ENCODE data around the gene DENND4C. TPM values are rescaled to one million over a fixed set of nuclear protein-coding genes. Genes with fewer than 3 reads are reported as not detected.
"Not testable (repeated sequence)": the region's sequence is repeated elsewhere in the genome, so short reads cannot be mapped to it uniquely, and the experiment has no call there.

Gene DENND4C
- total RNA-seq, 1 donor from 2014 or later = 92.3 TPM

- no peak overlapping the region for H3K4me3 ChIP-seq
- H3K4me1 ChIP-seq = no peaks in the 10 kb centered on the region
- no peak for DNase-seq (ENCODE audit: extremely low spot score in 2 of 2)
- no peaks in the 10 kb centered on the region for H3K36me3 ChIP-seq
- TF ChIP-seq POLR2A (IDR thresholded peaks at IDR 0.05) (no peak), POLR2AphosphoS5 (IDR thresholded peaks at IDR 0.05; ENCODE audit: insufficient read depth in 1 of 2, low read depth in 1 of 2) (no peak), CTCF (IDR thresholded peaks at IDR 0.05) (no peak)
- no peaks in the 10 kb centered on the region for H3K9me3 ChIP-seq
- H3K27ac ChIP-seq = no peak overlapping the region
- intact Hi-C loops (cut with DNase I) = no loop called here
- H3K27me3 ChIP-seq = no peaks in the 10 kb centered on the region
These were observed 167.4 kb downstream of the DENND4C start for GRCh38 chr9:19397845-19398244.

- H3K4me1 ChIP-seq; DNase-seq (ENCODE audit: extremely low spot score in 2 of 2); H3K27ac ChIP-seq; H3K27me3 ChIP-seq; H3K9me3 ChIP-seq; H3K36me3 ChIP-seq; H3K4me3 ChIP-seq; intact Hi-C loops (cut with DNase I): not testable (repeated sequence)
These were observed 172.7 kb downstream of the DENND4C start for GRCh38 chr9:19403231-19403630.

GRCh38 chr9:19404283-19405075 is 174.0 kb downstream of the DENND4C start:
- H3K36me3 ChIP-seq = no peaks in the 10 kb centered on the region
- no peak for DNase-seq (ENCODE audit: extremely low spot score in 2 of 2)
- no peak overlapping the region for H3K27ac ChIP-seq
- H3K9me3 ChIP-seq = no peaks in the 10 kb centered on the region
- no peak for TF ChIP-seq CTCF (IDR thresholded peaks at IDR 0.05)
- no peak for TF ChIP-seq POLR2A (IDR thresholded peaks at IDR 0.05)
- TF ChIP-seq POLR2AphosphoS5 (IDR thresholded peaks at IDR 0.05; ENCODE audit: insufficient read depth in 1 of 2, low read depth in 1 of 2) = no peak
- no peak overlapping the region for H3K4me3 ChIP-seq
- no peaks in the 10 kb centered on the region for H3K27me3 ChIP-seq
- peaks cover 9% of the 10 kb centered on the region for H3K4me1 ChIP-seq
- intact Hi-C loops (cut with DNase I) = no loop called here

- Histone ChIP-seq H3K9me3 (no peaks in the 10 kb centered on the region), H3K27me3 (no peaks in the 10 kb centered on the region), H3K36me3 (no peaks in the 10 kb centered on the region), H3K4me1 (peaks cover 21% of the 10 kb centered on the region), H3K27ac (no peak overlapping the region), H3K4me3 (no peak overlapping the region)
- intact Hi-C loops (cut with DNase I) = no loop called here
- DNase-seq (ENCODE audit: extremely low spot score in 2 of 2) = no peak
- TF ChIP-seq POLR2AphosphoS5 (IDR thresholded peaks at IDR 0.05; ENCODE audit: insufficient read depth in 1 of 2, low read depth in 1 of 2) (no peak), POLR2A (IDR thresholded peaks at IDR 0.05) (no peak), CTCF (IDR thresholded peaks at IDR 0.05) (no peak)
These were observed 175.3 kb downstream of the DENND4C start for GRCh38 chr9:19405771-19406170.

GRCh38 chr9:19408316-19408692 is 177.8 kb downstream of the DENND4C start:
- peaks cover 21% of the 10 kb centered on the region for H3K4me1 ChIP-seq
- no peak for DNase-seq (ENCODE audit: extremely low spot score in 2 of 2)
- H3K27me3 ChIP-seq = no peaks in the 10 kb centered on the region
- intact Hi-C loops (cut with DNase I) = no loop called here
- H3K4me3 ChIP-seq = peak overlapping the region; percentile 82 to 93
- TF ChIP-seq POLR2AphosphoS5 (IDR thresholded peaks at IDR 0.05; ENCODE audit: insufficient read depth in 1 of 2, low read depth in 1 of 2) (no peak), POLR2A (IDR thresholded peaks at IDR 0.05) (no peak), CTCF (IDR thresholded peaks at IDR 0.05) (no peak)
- peak overlapping the region; percentile 90 for H3K27ac ChIP-seq
- H3K9me3 ChIP-seq = no peaks in the 10 kb centered on the region
- no peaks in the 10 kb centered on the region for H3K36me3 ChIP-seq

Data from vagina (tissue), 2 donors.